Adrenal gland (tissue), 5 donors: Measurements from ENCODE around the gene CD22.

ENCODE experiments used
- CTCF ChIP-seq, 6 experiments: fragments of 450-650 bp in 4 of 6; fragments of 200-600 bp in 2 of 6; sonication (generic) in 1 of 6; IDR thresholded peaks; 1 replicate in 5 of 6; 2 replicates in 1 of 6; pipeline versions ENCODE4 v1.5.1 to v1.8.0; 2016 to 2021; ENCODE audit warnings: antibody characterized with exemption in 6 of 6, mild to moderate bottlenecking in 2 of 6, moderate library complexity in 1 of 6
- POLR2A ChIP-seq, 2 donors: fragments of 450-650 bp; IDR thresholded peaks; one replicate each; pipeline ENCODE4 v1.6.1; 2017; ENCODE audit warnings: antibody characterized with exemption in 2 of 2, mild to moderate bottlenecking in 2 of 2, moderate library complexity in 1 of 2
- donor health status: DM: no; HTN: no; CAD: no.

DNA sequence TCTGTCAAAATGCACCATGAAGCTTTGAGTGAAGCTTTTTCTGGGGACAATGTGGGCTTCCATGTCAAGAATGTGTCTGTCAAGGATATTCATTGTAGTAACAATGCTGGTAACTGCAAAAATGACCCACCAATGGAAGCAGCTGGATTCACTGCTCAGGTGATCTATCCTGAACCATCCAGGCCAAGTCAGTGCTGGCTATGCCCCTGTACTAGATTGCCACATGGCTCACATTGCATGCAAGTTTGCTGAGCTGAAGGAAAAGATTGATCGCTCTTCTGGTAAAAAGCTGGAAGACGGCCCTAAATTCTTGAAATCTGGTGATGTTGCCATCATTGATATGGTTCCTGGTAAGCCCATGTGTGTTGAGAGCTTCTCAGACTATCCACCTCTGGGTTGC, 54.5 kb downstream of the CD22 start:
- no peak for TF ChIP-seq POLR2A (IDR thresholded peaks at IDR 0.05)
- no peak for TF ChIP-seq CTCF (IDR thresholded peaks at IDR 0.05)
